Lower leg skin (tissue), 4 donors: ENCODE measurements around the gene CRYGB. TPM values are rescaled to one million over a fixed set of nuclear protein-coding genes. Genes with fewer than 3 reads are reported as not detected.

ENCODE experiments used
- DNase-seq, 2 donors: peaks; one replicate each; pipeline ENCODE4 v3.0.0-alpha.2; 2019; ENCODE audit warnings: low spot score in 2 of 2
- H3K4me3 ChIP-seq: fragments of 200-600 bp; sonication (generic); 2 replicates; pipeline ENCODE4 v1.5.1; 2017; ENCODE audit warnings: mild to moderate bottlenecking, low read depth; ENCODE audit not compliant: poor library complexity, severe bottlenecking
- CTCF ChIP-seq, 3 donors: fragments of 450-650 bp; IDR thresholded peaks; one replicate each; pipeline ENCODE4 v1.5.1; 2016; ENCODE audit warnings: antibody characterized with exemption in 3 of 3, mild to moderate bottlenecking in 3 of 3, moderate library complexity in 2 of 3
- POLR2A ChIP-seq, 2 donors: fragments of 450-650 bp; IDR thresholded peaks; one replicate each; pipeline ENCODE4 v1.6.1; 2016 to 2017; ENCODE audit warnings: antibody characterized with exemption in 2 of 2, mild to moderate bottlenecking in 1 of 2, moderate library complexity in 1 of 2
- WGBS, 2 donors: methylation state at CpG; one replicate each; pipeline ENCODE4 v1.1.5; 2018; 5-methylcytosine and 5-hydroxymethylcytosine counted together
- intact Hi-C: fragments of 100-400 bp; cut with DNase I; formaldehyde crosslinking; loops from one replicate; pipeline ENCODE4 v1.15.0; 2023; ENCODE audit warnings: low total_unique reads
- total RNA-seq, 4 donors: library from RNA; depleted of rRNA; stranded (reverse); fragments of >200 nt; gene quantifications; one replicate each; pipeline ENCODE4 v1.1.0, GENCODE V29; 2016

Gene CRYGB
- total RNA-seq, 4 donors from 2014 or later: not detected

- WGBS, 2 donors: 89 to 96% methylated on average over 2 of the region's 2 CpGs
- H3K4me3 ChIP-seq: no peak overlapping the region
- intact Hi-C loops: no loop called here
- no peak for DNase-seq
- TF ChIP-seq POLR2A (IDR thresholded peaks at IDR 0.05): no peak
- no peak for TF ChIP-seq CTCF (IDR thresholded peaks at IDR 0.05)
Measured at GRCh38 chr2:208136716-208137094, 9.3 kb downstream of the CRYGB start.

- WGBS, 2 donors: 86 to 88% methylated on average over 11 of the region's 11 CpGs
- intact Hi-C loops: no loop called here
- no peak overlapping the region for H3K4me3 ChIP-seq
- DNase-seq: no peak
- TF ChIP-seq CTCF (IDR thresholded peaks at IDR 0.05): no peak
- TF ChIP-seq POLR2A (IDR thresholded peaks at IDR 0.05): no peak
Measured at GRCh38 chr2:208135794-208136715, 9.9 kb downstream of the CRYGB start.

GRCh38 chr2:208134928-208135586, 10.9 kb downstream of the CRYGB start:
- intact Hi-C loops: no loop called here
- DNase-seq: no peak
- TF ChIP-seq CTCF (IDR thresholded peaks at IDR 0.05): no peak
- no peak overlapping the region for H3K4me3 ChIP-seq
- WGBS, 2 donors: 51 to 54% methylated on average over 7 of the region's 8 CpGs

- TF ChIP-seq POLR2A (IDR thresholded peaks at IDR 0.05) (no peak), CTCF (IDR thresholded peaks at IDR 0.05) (no peak)
- intact Hi-C loops: no loop called here
- no peak for DNase-seq
- 73% methylated on average over 6 of the region's 6 CpGs for WGBS, 2 donors
- H3K4me3 ChIP-seq: no peak overlapping the region
Measured at GRCh38 chr2:208130712-208131110, 15.2 kb downstream of the CRYGB start.

GRCh38 chr2:208129744-208130711, 15.9 kb downstream of the CRYGB start, which contains the start of gene CRYGC:
Gene CRYGC (minus strand): TSS chr2:208129828. CDS start chr2:208129792, 36 bp downstream.
- H3K4me3 ChIP-seq: no peak within 1 kb of the TSS
- WGBS, 2 donors: 75% methylated on average over 19 of the region's 19 CpGs
- DNase-seq: no peak
- no peak for TF ChIP-seq POLR2A (IDR thresholded peaks at IDR 0.05)
- TF ChIP-seq CTCF (IDR thresholded peaks at IDR 0.05): no peak
- intact Hi-C loops: no loop called here
